Measurements from ENCODE around the gene TM4SF18. TPM values are rescaled to one million over a fixed set of nuclear protein-coding genes. Genes with fewer than 3 reads are reported as not detected.
A peak's percentile ranks its signal among the peaks of the same experiment; 100 is the strongest.

The TM4SF18 gene
- polyA plus RNA-seq, 1 of the 3 experiments (the other 2 are of a cell fraction), result 0.30 TPM

- DNase-seq, result no peak
- Histone ChIP-seq H4K20me1 (ENCODE audit: insufficient read depth) (no peaks in the 10 kb centered on the region), H3K4me1 (ENCODE audit: control insufficient read depth in 1 of 2, insufficient read depth in 2 of 2, low read depth in 1 of 2, low read length in 1 of 2) (peaks cover 22 to 35% of the 10 kb centered on the region in 2 experiments; a peak in 3 of 4 replicates), H3K9ac (no peak overlapping the region), H3K9me3 (no peaks in the 10 kb centered on the region), H3K36me3 (replicated peaks in 1 of 2; ENCODE audit: control insufficient read depth in 1 of 2, insufficient read depth in 2 of 2, low read length in 1 of 2) (peaks cover 11 to 52% of the 10 kb centered on the region in 2 experiments), H2AFZ (ENCODE audit: low read depth) (no peak overlapping the region), H3K4me3 (ENCODE audit: low read depth in 2 of 2, low read length in 1 of 2) (no peak overlapping the region), H3K27me3 (ENCODE audit: insufficient read depth) (no peaks in the 10 kb centered on the region), H3K27ac (ENCODE audit: low read depth in 2 of 2, low read length in 1 of 2) (no peak overlapping the region), H3F3A (replicated peaks; ENCODE audit: insufficient read depth) (peaks cover 51% of the 10 kb centered on the region), H3K9me2 (no peaks in the 10 kb centered on the region), H3K79me2 (ENCODE audit: insufficient read depth) (peaks cover 48% of the 10 kb centered on the region), H3K4me2 (no peak overlapping the region; the same call in 1 of the 2 replicates)
- CTCF ChIA-PET, result interaction anchor here (0.7 to 1.4 kb wide), 2 partner anchors 22 to 419 kb away, joined by 3 read pairs; no protein-coding TSS in a partner anchor
- TF ChIP-seq, protein P1, sequence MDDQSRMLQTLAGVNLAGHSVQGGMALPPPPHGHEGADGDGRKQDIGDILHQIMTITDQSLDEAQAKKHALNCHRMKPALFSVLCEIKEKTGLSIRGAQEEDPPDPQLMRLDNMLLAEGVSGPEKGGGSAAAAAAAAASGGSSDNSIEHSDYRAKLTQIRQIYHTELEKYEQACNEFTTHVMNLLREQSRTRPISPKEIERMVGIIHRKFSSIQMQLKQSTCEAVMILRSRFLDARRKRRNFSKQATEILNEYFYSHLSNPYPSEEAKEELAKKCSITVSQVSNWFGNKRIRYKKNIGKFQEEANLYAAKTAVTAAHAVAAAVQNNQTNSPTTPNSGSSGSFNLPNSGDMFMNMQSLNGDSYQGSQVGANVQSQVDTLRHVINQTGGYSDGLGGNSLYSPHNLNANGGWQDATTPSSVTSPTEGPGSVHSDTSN (IDR thresholded peaks at IDR 0.05), result no peak
- no peak for TF ChIP-seq FOSL2 (IDR thresholded peaks at IDR 0.05; ENCODE audit: borderline replicate concordance, low read depth)
- TF ChIP-seq CHD2 (IDR thresholded peaks at IDR 0.05; ENCODE audit: low read length, partially characterized antibody), result no peak
- no peak for TF ChIP-seq NRF1 (IDR thresholded peaks at IDR 0.05; ENCODE audit: low read depth, low read length)
- no peak for TF ChIP-seq IRF3 (IDR thresholded peaks at IDR 0.05; ENCODE audit: low read depth, low read length)
- TF ChIP-seq TEAD4 (IDR thresholded peaks at IDR 0.05; ENCODE audit: borderline replicate concordance, insufficient read depth), result no peak
- no peak for TF ChIP-seq USF1 (IDR thresholded peaks at IDR 0.05; ENCODE audit: borderline replicate concordance, low read depth)
- TF ChIP-seq SMC3 (IDR thresholded peaks at IDR 0.05; ENCODE audit: low read depth, low read length), result no peak
- no peak for TF ChIP-seq SIN3A (IDR thresholded peaks at IDR 0.05; ENCODE audit: borderline replicate concordance, low read depth, low read length)
- TF ChIP-seq RXRA (IDR thresholded peaks at IDR 0.05; ENCODE audit: borderline replicate concordance, low read depth), result no peak
- TF ChIP-seq RFX5 (IDR thresholded peaks at IDR 0.05; ENCODE audit: low read length), result no peak
- POLR2A ChIA-PET, result no interaction called here
- WGBS (ENCODE audit: low lambda C conversion rate), result 66% methylated on average over 1 of the region's 1 CpG
These were observed 41.0 kb upstream of the TM4SF18 start for GRCh38 chr3:149374391-149374790.

- H2AFZ ChIP-seq (ENCODE audit: low read depth), result no peak overlapping the region
- H3K79me2 ChIP-seq (ENCODE audit: insufficient read depth), result peaks cover 48% of the 10 kb centered on the region
- POLR2A ChIA-PET, result no interaction called here
- WGBS (ENCODE audit: low lambda C conversion rate), result 54% methylated on average over 2 of the region's 2 CpGs
- peak overlapping the region in 1 of 2 experiments; percentile 62; a peak in 1 of 4 replicates for H3K27ac ChIP-seq (ENCODE audit: low read depth in 2 of 2, low read length in 1 of 2)
- DNase-seq, result no peak
- no peak overlapping the region for H3K4me3 ChIP-seq (ENCODE audit: low read depth in 2 of 2, low read length in 1 of 2)
- peak overlapping the region; percentile 0; the same call in 1 of the 2 replicates for H3K4me2 ChIP-seq
- no peak overlapping the region for H3K9ac ChIP-seq
- CTCF ChIA-PET, result interaction anchor here (1.4 to 1.7 kb wide), 2 partner anchors 21 to 107 kb away, joined by 3 to 4 read pairs; no protein-coding TSS in a partner anchor
- no peaks in the 10 kb centered on the region for H3K27me3 ChIP-seq (ENCODE audit: insufficient read depth)
- peaks cover 17 to 52% of the 10 kb centered on the region in 2 experiments for H3K36me3 ChIP-seq (replicated peaks in 1 of 2; ENCODE audit: control insufficient read depth in 1 of 2, insufficient read depth in 2 of 2, low read length in 1 of 2)
- H3K9me3 ChIP-seq, result no peaks in the 10 kb centered on the region
- peaks cover 57% of the 10 kb centered on the region for H3F3A ChIP-seq (replicated peaks; ENCODE audit: insufficient read depth)
- no peaks in the 10 kb centered on the region for H3K9me2 ChIP-seq
- no peaks in the 10 kb centered on the region for H4K20me1 ChIP-seq (ENCODE audit: insufficient read depth)
- peaks cover 16 to 35% of the 10 kb centered on the region in 2 experiments; a peak in 3 of 4 replicates for H3K4me1 ChIP-seq (ENCODE audit: control insufficient read depth in 1 of 2, insufficient read depth in 2 of 2, low read depth in 1 of 2, low read length in 1 of 2)
- TF ChIP-seq SIN3A (IDR thresholded peaks at IDR 0.05; ENCODE audit: borderline replicate concordance, low read depth, low read length) (no peak), USF1 (IDR thresholded peaks at IDR 0.05; ENCODE audit: borderline replicate concordance, low read depth) (no peak), TCF12 (IDR thresholded peaks at IDR 0.05) (no peak), IRF3 (IDR thresholded peaks at IDR 0.05; ENCODE audit: low read depth, low read length) (no peak), POLR2AphosphoS5 (IDR thresholded peaks at IDR 0.05; ENCODE audit: low read depth, low read length) (no peak), CTCF (IDR thresholded peaks at IDR 0.05) (no peak), USF2 (IDR thresholded peaks at IDR 0.05; ENCODE audit: borderline replicate concordance, low read depth, low read length) (no peak), EZH2phosphoT487 (IDR thresholded peaks at IDR 0.05; ENCODE audit: borderline replicate concordance, low read depth) (no peak)
These were observed 40.0 kb upstream of the TM4SF18 start for GRCh38 chr3:149373235-149374125.
